Measurements from ENCODE around the gene BRD7. TPM values are rescaled to one million over a fixed set of nuclear protein-coding genes. Genes with fewer than 3 reads are reported as not detected.

Gene BRD7
- total RNA-seq, 1 experiment from 2014 or later: 122 TPM

DNA sequence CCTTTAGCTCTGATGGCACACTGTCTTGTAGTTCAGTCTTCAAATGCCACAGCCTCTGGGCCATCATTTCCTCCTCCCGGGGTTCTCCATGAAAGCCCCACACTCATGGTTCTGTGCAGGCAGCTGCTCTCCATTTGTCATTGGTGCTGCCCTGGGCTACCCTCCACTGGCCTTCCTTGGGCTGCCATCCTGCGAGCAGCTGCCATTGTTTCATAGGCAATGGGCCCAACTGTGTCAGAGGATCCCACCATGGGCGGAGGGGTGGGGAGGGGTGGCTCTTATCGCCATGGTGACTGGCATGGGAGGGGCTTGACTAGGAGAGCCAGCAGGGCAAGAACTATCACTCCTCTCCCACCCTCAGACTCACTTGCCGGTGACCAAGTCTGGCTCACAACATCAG is 38.6 kb upstream of the BRD7 start:
- H3K27ac Mint-ChIP-seq: no peak overlapping the region
- H3K4me1 Mint-ChIP-seq: peaks cover 6% of the 10 kb centered on the region
- DNase-seq (ENCODE audit: low spot score) (peak; percentile 55), ATAC-seq (peak; percentile 87)
- POLR2A ChIA-PET: no interaction called here
- TF ChIP-seq RORB (CRISPR knock-in tag; IDR thresholded peaks at IDR 0.05) (no peak), E2F5 (CRISPR knock-in tag; IDR thresholded peaks at IDR 0.05) (no peak)
- peaks cover 28% of the 10 kb centered on the region for H3K9me3 Mint-ChIP-seq
- H3K36me3 Mint-ChIP-seq: peaks cover 6% of the 10 kb centered on the region; the same call in 1 of the 2 replicates
- no peak overlapping the region for H3K4me3 Mint-ChIP-seq
- peaks cover 3% of the 10 kb centered on the region; the same call in 1 of the 2 replicates for H3K27me3 Mint-ChIP-seq (ENCODE audit: low read depth)
- CTCF ChIA-PET: interaction anchor here (0.7 kb wide), 1 partner anchor 41 kb away, joined by 4 read pairs; no protein-coding TSS in a partner anchor

- Mint-ChIP-seq H3K36me3 (no peaks in the 10 kb centered on the region), H3K27me3 (ENCODE audit: low read depth) (no peaks in the 10 kb centered on the region; the same call in 1 of the 2 replicates), H3K4me3 (no peak overlapping the region), H3K9me3 (no peaks in the 10 kb centered on the region), H3K27ac (no peak overlapping the region), H3K4me1 (peaks cover 6% of the 10 kb centered on the region)
- TF ChIP-seq E2F1 (CRISPR knock-in tag; IDR thresholded peaks at IDR 0.05): no peak
- no peak for TF ChIP-seq MYBL2 (CRISPR knock-in tag; IDR thresholded peaks at IDR 0.05)
- TF ChIP-seq ESRRA (CRISPR knock-in tag; IDR thresholded peaks at IDR 0.05; ENCODE audit: borderline replicate concordance): no peak
- TF ChIP-seq CREM (CRISPR knock-in tag; IDR thresholded peaks at IDR 0.05): no peak
- no peak for TF ChIP-seq NR3C1 (CRISPR knock-in tag; conservative IDR thresholded peaks at IDR 0.05; ENCODE audit: low read depth)
- TF ChIP-seq ZNF263 (CRISPR knock-in tag; IDR thresholded peaks at IDR 0.05; ENCODE audit: low read depth): no peak
- TF ChIP-seq FOXP1 (CRISPR knock-in tag; IDR thresholded peaks at IDR 0.05; ENCODE audit: borderline replicate concordance): no peak
- TF ChIP-seq OVOL2 (CRISPR knock-in tag; IDR thresholded peaks at IDR 0.05; ENCODE audit: borderline replicate concordance): no peak
- TF ChIP-seq ATF3 (CRISPR knock-in tag; conservative IDR thresholded peaks at IDR 0.05): no peak
- TF ChIP-seq, protein P1, sequence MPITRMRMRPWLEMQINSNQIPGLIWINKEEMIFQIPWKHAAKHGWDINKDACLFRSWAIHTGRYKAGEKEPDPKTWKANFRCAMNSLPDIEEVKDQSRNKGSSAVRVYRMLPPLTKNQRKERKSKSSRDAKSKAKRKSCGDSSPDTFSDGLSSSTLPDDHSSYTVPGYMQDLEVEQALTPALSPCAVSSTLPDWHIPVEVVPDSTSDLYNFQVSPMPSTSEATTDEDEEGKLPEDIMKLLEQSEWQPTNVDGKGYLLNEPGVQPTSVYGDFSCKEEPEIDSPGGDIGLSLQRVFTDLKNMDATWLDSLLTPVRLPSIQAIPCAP (CRISPR knock-in tag; IDR thresholded peaks at IDR 0.05): no peak
- TF ChIP-seq NR2C2 (CRISPR knock-in tag; IDR thresholded peaks at IDR 0.05): no peak
- DNase-seq (ENCODE audit: low spot score): no peak
- no peak for ATAC-seq
- POLR2A ChIA-PET: no interaction called here
- CTCF ChIA-PET: no interaction called here
These were observed 34.7 kb upstream of the BRD7 start for GRCh38 chr16:50403491-50403890.

GRCh38 chr16:50402298-50402895 is 33.6 kb upstream of the BRD7 start:
- no peak for DNase-seq (ENCODE audit: low spot score)
- Mint-ChIP-seq H3K27me3 (ENCODE audit: low read depth) (no peaks in the 10 kb centered on the region; the same call in 1 of the 2 replicates), H3K9me3 (no peaks in the 10 kb centered on the region), H3K4me3 (no peak overlapping the region), H3K27ac (no peak overlapping the region), H3K4me1 (peaks cover 1% of the 10 kb centered on the region; the same call in 1 of the 2 replicates), H3K36me3 (no peaks in the 10 kb centered on the region)
- CTCF ChIA-PET: no interaction called here
- POLR2A ChIA-PET: no interaction called here
- TF ChIP-seq TEAD1 (CRISPR knock-in tag; IDR thresholded peaks at IDR 0.05) (no peak), GTF2I (CRISPR knock-in tag; conservative IDR thresholded peaks at IDR 0.05) (no peak), ZNF219 (CRISPR knock-in tag; IDR thresholded peaks at IDR 0.05; ENCODE audit: borderline replicate concordance) (no peak)
- TF ChIP-seq, protein P2, sequence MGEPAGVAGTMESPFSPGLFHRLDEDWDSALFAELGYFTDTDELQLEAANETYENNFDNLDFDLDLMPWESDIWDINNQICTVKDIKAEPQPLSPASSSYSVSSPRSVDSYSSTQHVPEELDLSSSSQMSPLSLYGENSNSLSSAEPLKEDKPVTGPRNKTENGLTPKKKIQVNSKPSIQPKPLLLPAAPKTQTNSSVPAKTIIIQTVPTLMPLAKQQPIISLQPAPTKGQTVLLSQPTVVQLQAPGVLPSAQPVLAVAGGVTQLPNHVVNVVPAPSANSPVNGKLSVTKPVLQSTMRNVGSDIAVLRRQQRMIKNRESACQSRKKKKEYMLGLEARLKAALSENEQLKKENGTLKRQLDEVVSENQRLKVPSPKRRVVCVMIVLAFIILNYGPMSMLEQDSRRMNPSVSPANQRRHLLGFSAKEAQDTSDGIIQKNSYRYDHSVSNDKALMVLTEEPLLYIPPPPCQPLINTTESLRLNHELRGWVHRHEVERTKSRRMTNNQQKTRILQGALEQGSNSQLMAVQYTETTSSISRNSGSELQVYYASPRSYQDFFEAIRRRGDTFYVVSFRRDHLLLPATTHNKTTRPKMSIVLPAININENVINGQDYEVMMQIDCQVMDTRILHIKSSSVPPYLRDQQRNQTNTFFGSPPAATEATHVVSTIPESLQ (CRISPR knock-in tag; IDR thresholded peaks at IDR 0.05): no peak
- TF ChIP-seq, protein P3, sequence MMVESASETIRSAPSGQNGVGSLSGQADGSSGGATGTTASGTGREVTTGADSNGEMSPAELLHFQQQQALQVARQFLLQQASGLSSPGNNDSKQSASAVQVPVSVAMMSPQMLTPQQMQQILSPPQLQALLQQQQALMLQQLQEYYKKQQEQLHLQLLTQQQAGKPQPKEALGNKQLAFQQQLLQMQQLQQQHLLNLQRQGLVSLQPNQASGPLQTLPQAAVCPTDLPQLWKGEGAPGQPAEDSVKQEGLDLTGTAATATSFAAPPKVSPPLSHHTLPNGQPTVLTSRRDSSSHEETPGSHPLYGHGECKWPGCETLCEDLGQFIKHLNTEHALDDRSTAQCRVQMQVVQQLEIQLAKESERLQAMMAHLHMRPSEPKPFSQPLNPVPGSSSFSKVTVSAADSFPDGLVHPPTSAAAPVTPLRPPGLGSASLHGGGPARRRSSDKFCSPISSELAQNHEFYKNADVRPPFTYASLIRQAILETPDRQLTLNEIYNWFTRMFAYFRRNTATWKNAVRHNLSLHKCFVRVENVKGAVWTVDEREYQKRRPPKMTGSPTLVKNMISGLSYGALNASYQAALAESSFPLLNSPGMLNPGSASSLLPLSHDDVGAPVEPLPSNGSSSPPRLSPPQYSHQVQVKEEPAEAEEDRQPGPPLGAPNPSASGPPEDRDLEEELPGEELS (CRISPR knock-in tag; IDR thresholded peaks at IDR 0.05): no peak
- TF ChIP-seq, protein P4, sequence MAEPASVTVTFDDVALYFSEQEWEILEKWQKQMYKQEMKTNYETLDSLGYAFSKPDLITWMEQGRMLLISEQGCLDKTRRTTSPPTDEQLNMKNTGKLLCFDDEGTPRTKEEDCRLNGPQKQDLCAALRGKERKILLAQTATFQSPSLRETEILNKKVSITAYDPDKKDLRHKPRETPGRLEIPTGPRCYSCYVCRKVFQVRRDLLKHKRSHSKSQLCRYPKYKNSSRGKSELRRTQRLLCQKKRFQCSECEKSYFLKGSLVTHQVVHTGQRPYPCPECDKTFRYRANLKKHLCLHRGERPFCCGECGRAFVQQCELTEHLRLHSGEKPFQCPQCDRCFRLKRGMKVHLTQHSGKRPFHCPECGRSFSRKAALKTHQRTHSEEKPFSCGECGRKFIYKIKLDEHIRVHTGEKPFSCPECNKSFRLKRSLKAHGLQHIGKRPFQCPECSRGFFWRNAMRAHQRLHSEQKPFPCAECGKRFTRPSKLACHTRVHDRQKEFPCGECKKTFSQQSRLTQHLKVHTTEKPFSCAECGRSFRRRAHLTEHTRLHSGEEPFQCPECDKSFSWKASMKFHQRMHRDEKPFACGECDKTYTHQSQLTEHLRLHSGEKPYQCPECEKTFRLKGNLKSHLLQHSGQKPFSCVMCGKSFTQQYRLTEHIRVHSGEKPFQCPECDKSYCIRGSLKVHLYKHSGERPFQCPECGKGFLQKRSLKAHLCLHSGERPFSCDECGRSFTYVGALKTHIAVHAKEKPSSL (CRISPR knock-in tag; conservative IDR thresholded peaks at IDR 0.05): no peak
- ATAC-seq: no peak
